Measurements from ENCODE around the gene IGF1. TPM values are rescaled to one million over a fixed set of nuclear protein-coding genes. Genes with fewer than 3 reads are reported as not detected.

IGF1 gene
- total and polyA plus RNA-seq, 4 donors = 5.0 to 60.7 (median 10.5) TPM

DNA sequence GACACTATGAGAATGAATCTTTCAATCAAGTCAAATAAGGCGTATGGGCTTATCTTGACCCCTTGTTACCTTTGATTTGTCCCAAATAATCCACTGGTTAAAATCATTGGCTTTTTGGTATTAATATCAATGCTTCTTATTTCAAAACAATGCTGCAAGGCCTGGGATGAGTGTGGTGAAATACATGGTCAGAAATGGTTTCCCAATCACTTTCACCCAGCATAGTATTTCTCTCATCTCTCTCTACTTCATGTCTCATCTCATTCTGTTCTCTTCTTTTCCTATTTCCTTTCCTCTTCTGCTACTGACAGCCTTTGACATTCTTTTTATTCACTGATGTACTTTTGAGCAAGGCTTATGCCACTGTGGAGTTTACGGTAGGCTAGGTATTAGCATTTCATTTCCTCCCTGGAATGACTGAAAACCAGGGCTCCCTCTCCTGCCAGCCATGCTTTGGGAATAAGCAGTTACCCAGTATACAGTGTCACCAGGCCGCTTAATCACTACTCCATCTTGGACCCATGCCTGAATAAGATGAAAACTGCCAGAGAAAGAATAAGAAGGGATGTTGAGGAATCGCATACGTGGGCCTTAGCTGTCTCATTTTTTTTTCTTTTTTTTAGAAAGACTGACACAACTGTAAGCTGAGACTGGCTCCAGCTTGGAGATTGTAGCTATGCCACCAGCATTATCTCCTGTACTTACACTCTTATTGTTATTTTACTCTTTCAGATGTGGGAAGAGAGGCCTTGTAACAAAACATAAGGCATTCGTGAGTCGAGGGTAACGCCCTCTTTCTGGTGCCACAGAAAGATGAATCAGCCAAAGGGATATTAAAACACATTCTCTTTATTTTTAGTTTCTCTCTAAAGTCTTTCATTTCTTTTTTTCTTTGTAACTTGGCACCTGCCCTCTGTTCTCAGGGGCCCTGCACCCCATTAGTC lies 53.5 kb downstream of the IGF1 start:
- 75 to 88% methylated on average over 8 of the region's 8 CpGs for WGBS, 2 donors
- Histone ChIP-seq H3K4me1 (ENCODE audit: control insufficient read depth in 5 of 5, insufficient read depth in 5 of 5, low read length in 5 of 5) (peaks cover 0 to 48% (median 3%) of the 10 kb centered on the region in 5 donors), H3K27ac (ENCODE audit: low read depth in 1 of 2, low read length in 1 of 2) (no peak overlapping the region), H3K9me3 (ENCODE audit: control insufficient read depth in 4 of 4, insufficient read depth in 3 of 4, low read length in 3 of 4) (no peaks in the 10 kb centered on the region), H3K36me3 (ENCODE audit: control insufficient read depth in 4 of 4, insufficient read depth in 4 of 4, low read length in 4 of 4) (no peaks in the 10 kb centered on the region), H3K9ac (ENCODE audit: insufficient read depth in 1 of 2, low read length in 2 of 2) (no peak overlapping the region), H3K4me3 (no peak overlapping the region), H3K27me3 (ENCODE audit: control insufficient read depth in 3 of 3, insufficient read depth in 3 of 3, low read length in 2 of 3) (no peaks in the 10 kb centered on the region)
- TF ChIP-seq, protein P1, sequence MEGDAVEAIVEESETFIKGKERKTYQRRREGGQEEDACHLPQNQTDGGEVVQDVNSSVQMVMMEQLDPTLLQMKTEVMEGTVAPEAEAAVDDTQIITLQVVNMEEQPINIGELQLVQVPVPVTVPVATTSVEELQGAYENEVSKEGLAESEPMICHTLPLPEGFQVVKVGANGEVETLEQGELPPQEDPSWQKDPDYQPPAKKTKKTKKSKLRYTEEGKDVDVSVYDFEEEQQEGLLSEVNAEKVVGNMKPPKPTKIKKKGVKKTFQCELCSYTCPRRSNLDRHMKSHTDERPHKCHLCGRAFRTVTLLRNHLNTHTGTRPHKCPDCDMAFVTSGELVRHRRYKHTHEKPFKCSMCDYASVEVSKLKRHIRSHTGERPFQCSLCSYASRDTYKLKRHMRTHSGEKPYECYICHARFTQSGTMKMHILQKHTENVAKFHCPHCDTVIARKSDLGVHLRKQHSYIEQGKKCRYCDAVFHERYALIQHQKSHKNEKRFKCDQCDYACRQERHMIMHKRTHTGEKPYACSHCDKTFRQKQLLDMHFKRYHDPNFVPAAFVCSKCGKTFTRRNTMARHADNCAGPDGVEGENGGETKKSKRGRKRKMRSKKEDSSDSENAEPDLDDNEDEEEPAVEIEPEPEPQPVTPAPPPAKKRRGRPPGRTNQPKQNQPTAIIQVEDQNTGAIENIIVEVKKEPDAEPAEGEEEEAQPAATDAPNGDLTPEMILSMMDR (IDR thresholded peaks at IDR 0.05; ENCODE audit: control extremely low read depth, extremely low read depth) = no peak
- DNase-seq (peak; percentile 18 to 69 (median 60)), ATAC-seq (ENCODE audit: insufficient read depth, low FRiP score) (no peak)

DNA sequence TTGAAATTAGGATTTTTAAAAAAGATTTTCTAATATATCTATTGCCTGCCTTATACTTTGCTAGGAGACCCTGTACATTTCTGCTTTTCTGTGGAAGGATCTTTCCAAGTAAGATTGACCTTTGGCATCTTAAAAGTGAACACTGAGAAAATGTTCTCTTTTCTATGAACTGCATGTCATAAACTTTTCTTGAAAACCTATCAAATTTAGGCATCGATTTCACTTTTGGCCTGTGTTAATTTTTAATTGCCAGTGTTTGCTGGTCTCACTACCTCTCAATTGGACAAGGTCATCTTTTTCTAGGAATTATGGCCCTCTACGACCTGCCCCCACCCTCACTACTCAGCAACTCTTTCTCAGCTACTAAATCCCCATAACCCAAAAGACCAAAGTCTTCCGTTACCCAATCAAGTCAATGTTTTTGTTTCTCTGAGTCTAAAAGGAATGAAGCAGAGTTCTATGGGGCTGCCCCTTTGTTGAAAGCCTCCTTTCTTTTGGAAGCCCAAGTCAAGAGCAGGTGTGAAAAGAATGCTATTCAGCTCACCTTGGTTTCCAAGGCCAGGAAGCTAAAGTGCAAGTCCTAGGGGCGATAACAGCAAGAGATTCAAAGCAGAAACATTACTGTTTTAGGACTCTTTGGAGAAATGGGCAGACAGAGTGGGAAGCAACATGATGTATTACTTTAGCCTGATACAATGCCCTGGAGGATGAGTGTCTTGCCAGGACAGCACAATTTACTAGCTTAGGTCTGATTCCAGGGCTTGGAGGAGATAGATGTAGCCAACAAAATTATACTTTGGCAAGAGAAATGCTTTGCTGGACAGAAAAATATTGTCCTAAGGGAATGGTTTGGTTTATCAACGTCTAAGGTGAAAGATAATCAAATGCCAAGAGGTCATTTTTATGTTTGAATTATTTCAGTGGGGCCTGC lies 55.0 kb downstream of the IGF1 start:
- no peak for DNase-seq
- Histone ChIP-seq H3K4me1 (ENCODE audit: control insufficient read depth in 5 of 5, insufficient read depth in 5 of 5, low read length in 5 of 5) (peaks cover 0 to 47% (median 3%) of the 10 kb centered on the region in 5 donors), H3K27me3 (ENCODE audit: control insufficient read depth in 3 of 3, insufficient read depth in 3 of 3, low read length in 2 of 3) (no peaks in the 10 kb centered on the region), H3K9ac (ENCODE audit: insufficient read depth in 1 of 2, low read length in 2 of 2) (no peak overlapping the region), H3K9me3 (ENCODE audit: control insufficient read depth in 4 of 4, insufficient read depth in 3 of 4, low read length in 3 of 4) (no peaks in the 10 kb centered on the region), H3K27ac (ENCODE audit: low read depth in 1 of 2, low read length in 1 of 2) (no peak overlapping the region), H3K36me3 (ENCODE audit: control insufficient read depth in 4 of 4, insufficient read depth in 4 of 4, low read length in 4 of 4) (no peaks in the 10 kb centered on the region), H3K4me3 (no peak overlapping the region)
- 72 to 79% methylated on average over 5 of the region's 5 CpGs for WGBS, 2 donors
- TF ChIP-seq, protein P1 (IDR thresholded peaks at IDR 0.05; ENCODE audit: control extremely low read depth, extremely low read depth) = no peak
- no peak for ATAC-seq (ENCODE audit: insufficient read depth, low FRiP score)

DNA sequence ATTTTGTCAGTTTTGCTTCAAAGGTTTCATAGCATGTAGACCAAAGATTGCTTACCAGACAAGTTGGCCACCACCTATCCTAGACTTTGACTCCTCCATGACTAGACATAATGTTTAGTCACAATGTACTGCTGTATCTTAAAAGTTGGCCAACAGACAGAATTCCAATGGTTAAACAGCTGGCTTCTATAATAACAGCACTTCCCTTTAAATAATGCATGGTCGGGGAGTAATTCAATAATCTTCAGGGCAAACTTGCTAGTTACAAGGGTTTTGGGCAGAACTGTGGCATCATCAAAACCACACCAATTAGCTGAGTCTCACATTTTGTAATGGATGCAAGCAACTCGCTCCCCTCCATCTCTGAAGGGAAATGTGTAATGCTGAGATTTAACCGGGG lies 56.9 kb downstream of the IGF1 start:
- WGBS, 2 donors = 70 to 92% methylated on average over 3 of the region's 3 CpGs
- peaks cover 0 to 47% (median 3%) of the 10 kb centered on the region in 5 donors for H3K4me1 ChIP-seq (ENCODE audit: control insufficient read depth in 5 of 5, insufficient read depth in 5 of 5, low read length in 5 of 5)
- ATAC-seq (ENCODE audit: insufficient read depth, low FRiP score) (no peak), DNase-seq (peak; percentile 46 to 91 (median 91))
- no peak overlapping the region for H3K27ac ChIP-seq (ENCODE audit: low read depth in 1 of 2, low read length in 1 of 2)
- no peak overlapping the region for H3K9ac ChIP-seq (ENCODE audit: insufficient read depth in 1 of 2, low read length in 2 of 2)
- TF ChIP-seq, protein P1 (IDR thresholded peaks at IDR 0.05; ENCODE audit: control extremely low read depth, extremely low read depth) = no peak
- no peaks in the 10 kb centered on the region for H3K36me3 ChIP-seq (ENCODE audit: control insufficient read depth in 4 of 4, insufficient read depth in 4 of 4, low read length in 4 of 4)
- H3K4me3 ChIP-seq = no peak overlapping the region
- no peaks in the 10 kb centered on the region for H3K27me3 ChIP-seq (ENCODE audit: control insufficient read depth in 3 of 3, insufficient read depth in 3 of 3, low read length in 2 of 3)
- H3K9me3 ChIP-seq (ENCODE audit: control insufficient read depth in 4 of 4, insufficient read depth in 3 of 4, low read length in 3 of 4) = no peaks in the 10 kb centered on the region

Measured in lung (tissue), 12 donors.